ENCODE measurements around the gene ELOVL7. TPM values are rescaled to one million over a fixed set of nuclear protein-coding genes. Genes with fewer than 3 reads are reported as not detected.

ELOVL7 gene
- polyA plus RNA-seq, 2 of the 4 experiments (the other 2 are of a cell fraction), result 8.3 to 12.3 TPM

GRCh38 chr5:60792438-60792837, 51.6 kb downstream of the ELOVL7 start:
- Histone ChIP-seq H3K4me1 (peaks cover 5% of the 10 kb centered on the region; the same call in 1 of the 3 replicates), H3K4me3 (no peak overlapping the region), H3K27ac (no peak overlapping the region), H3K9me3 (no peaks in the 10 kb centered on the region), H3K4me2 (no peak overlapping the region)
- CTCF ChIA-PET, result no interaction called here
- TF ChIP-seq FOSL2 (IDR thresholded peaks at IDR 0.05), result no peak
- peak; percentile 14; the same call in 1 of the 2 replicates for TF ChIP-seq FOSL2 (CRISPR knock-in tag; IDR thresholded peaks at IDR 0.05)
- no peak for TF ChIP-seq MYC (IDR thresholded peaks at IDR 0.05; ENCODE audit: borderline replicate concordance, low read length)
- TF ChIP-seq ZFP36 (IDR thresholded peaks at IDR 0.05; ENCODE audit: borderline replicate concordance, partially characterized antibody), result no peak
- TF ChIP-seq RCOR1 (IDR thresholded peaks at IDR 0.05; ENCODE audit: low read depth, low read length), result no peak
- FAIRE-seq, result no peak
- DNase-seq (ENCODE audit: low read depth in 1 of 2, low spot score in 1 of 2), result no peak
- POLR2A ChIA-PET, result interaction anchor here (0.5 kb wide), 1 partner anchor 1135 kb away, joined by 3 read pairs; no protein-coding TSS in a partner anchor
- no peak for ATAC-seq
- WGBS (ENCODE audit: missing lambda C conversion rate), result 87% methylated on average over 2 of the region's 2 CpGs

GRCh38 chr5:60789551-60789950, 54.5 kb downstream of the ELOVL7 start:
- WGBS (ENCODE audit: missing lambda C conversion rate), result 68% methylated on average over 3 of the region's 3 CpGs
- ChIA-PET CTCF (no interaction called here), POLR2A (no interaction called here)
- DNase-seq (ENCODE audit: low read depth in 1 of 2, low spot score in 1 of 2), result no peak
- no peak overlapping the region for H3K27ac ChIP-seq
- no peak overlapping the region for H3K4me3 ChIP-seq
- H3K4me2 ChIP-seq, result 0 out of 3 replicates have a peak overlapping the region, but pooled peaks have one; percentile 1
- no peak for ATAC-seq
- H3K9me3 ChIP-seq, result no peaks in the 10 kb centered on the region
- no peak for TF ChIP-seq NPAS2 (CRISPR knock-in tag; IDR thresholded peaks at IDR 0.05; ENCODE audit: borderline replicate concordance)
- TF ChIP-seq HOXB5 (CRISPR knock-in tag; IDR thresholded peaks at IDR 0.05), result no peak
- no peak for TF ChIP-seq ELK1 (IDR thresholded peaks at IDR 0.05; ENCODE audit: low read depth, low read length)
- TF ChIP-seq KDM5A (IDR thresholded peaks at IDR 0.05), result no peak
- H3K4me1 ChIP-seq, result peaks cover 5% of the 10 kb centered on the region; the same call in 1 of the 3 replicates
- FAIRE-seq, result no peak

- TF ChIP-seq POLR2AphosphoS2 (conservative IDR thresholded peaks at IDR 0.05; ENCODE audit: low read length), result no peak
- TF ChIP-seq KDM1A (IDR thresholded peaks at IDR 0.05; ENCODE audit: low read depth), result no peak
- no peak for TF ChIP-seq POLR2A (IDR thresholded peaks at IDR 0.05; ENCODE audit: low read length)
- TF ChIP-seq HMGXB4 (CRISPR knock-in tag; IDR thresholded peaks at IDR 0.05; ENCODE audit: borderline replicate concordance), result no peak
- TF ChIP-seq E2F6 (IDR thresholded peaks at IDR 0.05; ENCODE audit: borderline replicate concordance, low read depth), result no peak
- TF ChIP-seq ESRRA (IDR thresholded peaks at IDR 0.05; ENCODE audit: borderline replicate concordance, low read length), result no peak
- TF ChIP-seq USF2 (IDR thresholded peaks at IDR 0.05), result no peak
- TF ChIP-seq SREBF2 (IDR thresholded peaks at IDR 0.05), result no peak
- no peak for TF ChIP-seq CHD2 (IDR thresholded peaks at IDR 0.05; ENCODE audit: low read length, partially characterized antibody)
- no peak for TF ChIP-seq KDM5A (IDR thresholded peaks at IDR 0.05)
- TF ChIP-seq RCOR1 (IDR thresholded peaks at IDR 0.05; ENCODE audit: low read depth, low read length), result no peak
- no peak for TF ChIP-seq HES2 (IDR thresholded peaks at IDR 0.05)
- TF ChIP-seq NPAS2 (CRISPR knock-in tag; IDR thresholded peaks at IDR 0.05; ENCODE audit: borderline replicate concordance), result no peak
- no peak for TF ChIP-seq HDAC2 (IDR thresholded peaks at IDR 0.05)
- no peak for TF ChIP-seq REST (IDR thresholded peaks at IDR 0.05)
- Histone ChIP-seq H3K9me3 (no peaks in the 10 kb centered on the region), H3K27ac (no peak overlapping the region), H3K4me2 (0 out of 3 replicates have a peak overlapping the region, but pooled peaks have one; percentile 1), H3K4me3 (no peak overlapping the region), H3K4me1 (peaks cover 5% of the 10 kb centered on the region; the same call in 1 of the 3 replicates)
- ChIA-PET CTCF (no interaction called here), POLR2A (no interaction called here)
- WGBS (ENCODE audit: missing lambda C conversion rate), result 70% methylated on average over 3 of the region's 3 CpGs
- no peak for DNase-seq (ENCODE audit: low read depth in 1 of 2, low spot score in 1 of 2)
- FAIRE-seq, result no peak
- no peak for ATAC-seq
These were observed 55.1 kb downstream of the ELOVL7 start for GRCh38 chr5:60788863-60789513.

Measured in A549 (cell line).